Nephron progenitor cell (in vitro differentiated cells): ENCODE results near the gene RAE1.

Source experiments
- DNase-seq: peaks from one replicate; pipeline ENCODE4 v3.0.0; 2021
- H3K27ac Mint-ChIP-seq: 2 replicates; pipeline ENCODE4 v1.8.0; 2021; ENCODE audit warnings: mild to moderate bottlenecking, moderate library complexity, mixed read lengths
- H3K27me3 Mint-ChIP-seq: 2 replicates; pipeline ENCODE4 v1.8.0; 2021; ENCODE audit warnings: mild to moderate bottlenecking, low read depth, mixed read lengths; ENCODE audit not compliant: poor library complexity
- H3K36me3 Mint-ChIP-seq: 2 replicates; pipeline ENCODE4 v1.8.0; 2021; ENCODE audit warnings: low read depth, mixed read lengths
- H3K4me1 Mint-ChIP-seq: 2 replicates; pipeline ENCODE4 v1.8.0; 2021; ENCODE audit warnings: mixed read lengths
- H3K4me3 Mint-ChIP-seq: 2 replicates; pipeline ENCODE4 v1.8.0; 2021; ENCODE audit warnings: mild to moderate bottlenecking, moderate library complexity, mixed read lengths
- H3K9me3 Mint-ChIP-seq: 2 replicates; pipeline ENCODE4 v1.8.0; 2021; ENCODE audit warnings: mild to moderate bottlenecking, moderate library complexity, mixed read lengths
- TF ChIP-seq, protein P1 (sequence below): fragments of 200-600 bp; sonication (generic); IDR thresholded peaks from 2 replicates; pipeline ENCODE4 v1.5.0; 2021; ENCODE audit warnings: antibody characterized with exemption

Gene RAE1

GRCh38 chr20:57327820-57328219 is 23.2 kb upstream of the RAE1 start:
- Mint-ChIP-seq H3K9me3 (no peaks in the 10 kb centered on the region), H3K4me1 (peaks cover 44% of the 10 kb centered on the region), H3K4me3 (no peak overlapping the region), H3K27ac (no peak overlapping the region), H3K36me3 (no peaks in the 10 kb centered on the region), H3K27me3 (peaks cover 13% of the 10 kb centered on the region)
- DNase-seq = no peak
- TF ChIP-seq, protein P1, sequence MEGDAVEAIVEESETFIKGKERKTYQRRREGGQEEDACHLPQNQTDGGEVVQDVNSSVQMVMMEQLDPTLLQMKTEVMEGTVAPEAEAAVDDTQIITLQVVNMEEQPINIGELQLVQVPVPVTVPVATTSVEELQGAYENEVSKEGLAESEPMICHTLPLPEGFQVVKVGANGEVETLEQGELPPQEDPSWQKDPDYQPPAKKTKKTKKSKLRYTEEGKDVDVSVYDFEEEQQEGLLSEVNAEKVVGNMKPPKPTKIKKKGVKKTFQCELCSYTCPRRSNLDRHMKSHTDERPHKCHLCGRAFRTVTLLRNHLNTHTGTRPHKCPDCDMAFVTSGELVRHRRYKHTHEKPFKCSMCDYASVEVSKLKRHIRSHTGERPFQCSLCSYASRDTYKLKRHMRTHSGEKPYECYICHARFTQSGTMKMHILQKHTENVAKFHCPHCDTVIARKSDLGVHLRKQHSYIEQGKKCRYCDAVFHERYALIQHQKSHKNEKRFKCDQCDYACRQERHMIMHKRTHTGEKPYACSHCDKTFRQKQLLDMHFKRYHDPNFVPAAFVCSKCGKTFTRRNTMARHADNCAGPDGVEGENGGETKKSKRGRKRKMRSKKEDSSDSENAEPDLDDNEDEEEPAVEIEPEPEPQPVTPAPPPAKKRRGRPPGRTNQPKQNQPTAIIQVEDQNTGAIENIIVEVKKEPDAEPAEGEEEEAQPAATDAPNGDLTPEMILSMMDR = no peak

DNA sequence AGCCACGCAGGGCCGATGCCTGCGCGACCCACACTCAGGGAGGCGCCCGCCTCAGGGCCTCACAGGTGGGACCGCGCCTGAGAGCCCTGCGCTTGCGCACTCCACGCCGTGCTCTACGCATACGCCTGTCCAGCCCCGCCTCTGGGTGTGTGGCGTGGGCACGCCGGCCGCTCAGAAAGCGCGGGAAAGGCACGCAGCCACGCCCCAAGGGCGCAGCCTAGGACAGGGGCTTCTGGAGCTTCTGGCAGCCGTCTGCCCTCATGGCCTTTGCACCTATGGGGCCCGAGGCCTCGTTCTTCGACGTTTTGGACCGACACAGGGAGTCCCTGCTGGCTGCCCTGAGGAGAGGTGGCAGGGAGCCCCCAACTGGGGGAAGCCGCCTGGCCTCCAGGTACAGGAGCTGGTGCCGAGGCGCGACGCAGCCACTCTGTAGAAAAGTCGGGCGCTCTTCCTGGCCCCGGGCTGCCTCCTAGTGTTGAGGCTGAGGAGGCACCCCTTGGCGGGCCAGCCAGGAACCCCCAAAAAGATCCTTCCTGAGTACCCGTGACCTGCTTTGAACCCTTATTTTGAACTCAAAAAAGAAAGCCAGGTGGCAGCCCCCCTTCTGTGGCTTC is 21.3 kb upstream of the RAE1 start, which contains the start of gene SPO11:
Gene SPO11 (plus strand): TSS at position 196 of the 614 bp plus-strand sequence. CDS start 65 bp downstream, at position 261.
- peak; percentile 22 for DNase-seq
- H3K4me1 Mint-ChIP-seq = peaks cover 32% of the 10 kb centered on the region
- H3K4me3 Mint-ChIP-seq = no peak within 1 kb of the TSS
- no peaks in the 10 kb centered on the region for H3K36me3 Mint-ChIP-seq
- peaks cover 13% of the 10 kb centered on the region for H3K27me3 Mint-ChIP-seq
- no peaks in the 10 kb centered on the region for H3K9me3 Mint-ChIP-seq
- TF ChIP-seq, protein P1 = peak; percentile 48
- H3K27ac Mint-ChIP-seq = no peak within 1 kb of the TSS

- no peak overlapping the region for H3K4me3 Mint-ChIP-seq
- no peaks in the 10 kb centered on the region for H3K36me3 Mint-ChIP-seq
- no peak for DNase-seq
- TF ChIP-seq, protein P1 = no peak
- peaks cover 13% of the 10 kb centered on the region for H3K27me3 Mint-ChIP-seq
- H3K27ac Mint-ChIP-seq = no peak overlapping the region
- no peaks in the 10 kb centered on the region for H3K9me3 Mint-ChIP-seq
- H3K4me1 Mint-ChIP-seq = peaks cover 22% of the 10 kb centered on the region
Observed at GRCh38 chr20:57330998-57331397, 20.1 kb upstream of the RAE1 start.

DNA sequence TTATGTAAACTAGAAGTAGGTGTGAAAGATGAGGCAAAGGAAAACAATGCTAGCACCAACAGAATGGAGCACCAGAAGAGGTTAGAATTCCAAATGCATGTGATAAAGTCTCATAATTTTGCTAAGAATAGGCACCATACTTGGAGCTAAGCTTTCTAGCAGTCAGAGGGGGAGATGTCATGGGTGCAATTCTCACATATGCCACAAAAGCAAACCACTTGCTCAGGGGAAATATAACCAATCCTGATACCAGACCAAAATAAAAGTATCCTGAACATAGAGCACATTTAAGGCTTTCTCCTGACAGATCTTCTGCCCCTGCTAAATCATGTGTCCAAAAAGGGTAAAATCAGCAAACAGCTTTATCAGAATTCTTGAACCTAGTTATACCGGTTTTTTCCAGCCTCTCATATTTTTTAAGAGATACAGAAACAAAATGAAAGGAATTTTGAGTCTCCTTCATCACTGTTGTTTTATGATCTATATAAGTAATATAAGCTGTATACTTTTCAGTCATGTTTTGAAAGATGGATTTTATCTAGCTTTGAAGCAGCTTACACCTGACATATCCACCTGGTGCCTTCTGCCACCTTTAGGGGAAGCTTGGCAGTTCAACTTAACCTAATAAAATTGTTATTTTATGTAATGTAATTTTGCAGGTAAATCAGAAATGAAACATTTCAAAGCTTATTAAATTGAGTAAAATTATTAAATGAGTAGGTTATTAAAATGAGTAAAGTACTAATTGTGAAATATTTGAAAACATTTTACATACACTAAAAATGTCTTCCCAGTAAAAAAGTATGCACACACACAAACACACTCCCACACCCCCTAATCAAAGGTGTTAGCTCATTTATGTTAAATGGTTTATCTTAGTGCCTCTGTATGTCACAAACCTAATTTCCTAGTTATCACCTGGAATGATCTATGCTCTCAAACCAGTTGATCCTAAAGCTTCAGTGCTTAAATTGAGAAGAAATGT is 18.7 kb upstream of the RAE1 start:
- H3K4me3 Mint-ChIP-seq = no peak overlapping the region
- H3K36me3 Mint-ChIP-seq = no peaks in the 10 kb centered on the region
- H3K9me3 Mint-ChIP-seq = no peaks in the 10 kb centered on the region
- no peak for DNase-seq
- TF ChIP-seq, protein P1 = peak; percentile 23
- H3K27ac Mint-ChIP-seq = no peak overlapping the region
- peaks cover 8% of the 10 kb centered on the region for H3K4me1 Mint-ChIP-seq
- H3K27me3 Mint-ChIP-seq = peaks cover 13% of the 10 kb centered on the region

- TF ChIP-seq, protein P1 = no peak
- peaks cover 9% of the 10 kb centered on the region for H3K27me3 Mint-ChIP-seq
- DNase-seq = no peak
- no peaks in the 10 kb centered on the region for H3K9me3 Mint-ChIP-seq
- peaks cover 4% of the 10 kb centered on the region for H3K4me1 Mint-ChIP-seq
- H3K36me3 Mint-ChIP-seq = no peaks in the 10 kb centered on the region
- no peak overlapping the region for H3K4me3 Mint-ChIP-seq
- H3K27ac Mint-ChIP-seq = no peak overlapping the region
Observed at GRCh38 chr20:57335392-57335791, 15.7 kb upstream of the RAE1 start.
